HG02981 (cell line): ENCODE measurements around the gene STEAP3.

Experiments used
- ATAC-seq: cut with Tn5 transposase; IDR thresholded peaks from one replicate; pipeline ENCODE4 v1.9.1; 2021; ENCODE audit warnings: mild to moderate bottlenecking, moderate library complexity; ENCODE audit not compliant: unreplicated experiment

The STEAP3 gene

DNA sequence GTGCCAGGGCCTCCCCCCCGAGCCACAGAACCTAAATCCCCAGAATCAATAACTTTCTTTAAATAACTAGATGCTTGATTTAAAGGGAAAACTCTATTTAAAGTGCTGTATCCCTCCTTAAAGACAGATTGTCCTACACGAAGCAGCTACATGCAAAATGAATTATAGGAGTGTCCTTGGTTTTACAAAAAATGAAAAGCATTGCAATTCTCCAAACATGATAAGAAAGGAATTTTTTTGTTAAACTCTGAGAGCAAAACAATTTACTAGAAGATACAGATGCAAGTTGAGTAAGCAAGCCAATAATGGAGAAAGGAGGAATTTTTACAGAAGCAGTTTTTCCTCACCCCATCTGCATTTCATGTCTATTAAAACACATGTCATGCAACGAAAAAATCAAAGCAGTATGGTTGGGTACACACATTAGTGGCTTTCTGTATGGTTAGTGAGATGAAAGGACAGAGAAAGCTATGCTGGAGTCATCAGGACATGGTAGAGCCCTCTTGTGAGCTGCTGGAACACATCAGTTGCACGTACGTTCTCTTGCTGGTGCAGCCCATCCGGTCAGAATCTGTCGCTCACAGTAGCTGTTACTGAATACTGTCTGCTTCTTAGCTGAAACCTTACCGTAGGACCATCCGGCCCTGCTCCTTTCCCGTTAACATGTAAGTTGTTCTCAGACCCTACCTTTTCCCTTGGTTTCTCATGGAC, 25.9 kb upstream of the STEAP3 start:
- no peak for ATAC-seq

DNA sequence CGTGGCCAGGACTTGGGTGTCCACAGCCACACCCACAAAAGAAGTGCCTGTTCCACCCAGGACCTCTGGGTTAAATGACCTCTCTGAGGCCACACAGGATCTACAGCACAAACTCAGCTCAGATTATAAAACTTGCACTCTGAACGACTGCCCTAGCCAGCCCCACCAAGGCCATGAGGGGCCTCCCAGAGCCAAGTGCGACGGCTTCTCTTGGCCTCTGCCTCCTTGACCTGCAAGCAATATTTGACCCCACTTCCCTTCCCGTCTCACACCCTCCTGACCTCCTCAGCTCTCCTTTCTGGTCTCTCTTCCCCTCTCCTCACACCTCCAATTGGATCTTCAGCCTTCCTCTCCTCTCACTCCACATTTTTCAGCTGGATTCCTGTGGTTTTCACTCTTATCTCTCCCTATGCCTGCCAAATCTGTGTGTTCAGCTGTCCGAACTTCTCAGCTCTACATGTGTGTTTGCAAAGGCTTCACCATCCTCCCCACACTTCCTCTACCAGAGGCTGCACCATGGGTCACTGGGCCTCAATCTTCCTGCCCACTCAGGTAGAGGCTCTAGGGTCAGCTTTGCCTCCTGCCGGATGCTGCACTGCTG, 25.3 kb upstream of the STEAP3 start:
- no peak for ATAC-seq

DNA sequence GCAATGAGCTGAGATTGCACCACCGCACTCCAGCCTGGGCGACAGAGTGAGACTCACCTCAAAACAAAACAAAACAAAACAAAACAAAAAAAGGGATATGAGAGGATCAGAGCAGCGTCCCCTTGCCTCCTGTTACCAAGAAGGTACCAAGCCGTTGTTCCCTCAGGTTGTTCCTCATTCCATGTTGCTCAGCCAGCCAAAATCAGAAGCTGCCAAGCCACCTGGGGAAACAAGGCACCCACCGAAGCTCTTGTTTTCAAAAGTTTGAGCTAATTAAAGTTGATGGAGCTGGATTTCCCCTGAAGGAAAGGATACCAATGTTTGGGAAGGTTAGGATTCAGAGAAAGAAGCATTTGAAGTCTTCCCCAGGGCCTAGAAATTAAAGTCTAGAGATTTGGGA, 21.8 kb upstream of the STEAP3 start:
- no peak for ATAC-seq

DNA sequence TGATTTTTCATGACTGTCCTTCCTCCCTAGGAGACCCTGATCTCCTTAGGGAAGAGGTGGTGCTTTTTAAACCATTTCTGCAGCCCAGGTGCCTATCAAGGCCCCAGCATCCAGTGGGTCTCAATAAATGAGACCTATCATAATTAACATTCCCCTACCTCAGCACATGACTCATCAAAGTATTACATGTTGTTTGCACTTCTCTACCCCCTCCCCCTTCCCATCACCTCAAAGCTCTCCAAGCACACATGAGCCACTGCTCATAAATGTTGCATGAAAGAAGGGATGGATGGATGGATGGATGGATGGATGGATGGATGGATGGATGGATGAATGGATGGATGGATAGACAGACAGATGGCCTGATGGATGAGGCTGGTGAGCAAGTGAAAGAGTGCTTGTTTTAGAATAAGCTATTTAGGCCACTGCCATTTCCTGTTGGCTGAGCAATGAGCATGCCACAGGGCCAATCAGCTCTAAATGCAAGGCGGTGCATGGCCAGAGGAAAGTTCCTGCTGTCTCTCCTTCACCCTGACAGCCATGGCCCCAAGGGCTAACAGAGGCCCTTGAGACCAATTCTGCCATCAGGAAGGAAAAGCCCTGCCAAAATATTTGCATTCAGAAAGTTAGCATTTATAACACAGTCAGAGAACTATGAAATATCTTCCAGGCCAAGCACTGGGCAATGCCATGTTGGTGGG, 20.9 kb upstream of the STEAP3 start:
- no peak for ATAC-seq

DNA sequence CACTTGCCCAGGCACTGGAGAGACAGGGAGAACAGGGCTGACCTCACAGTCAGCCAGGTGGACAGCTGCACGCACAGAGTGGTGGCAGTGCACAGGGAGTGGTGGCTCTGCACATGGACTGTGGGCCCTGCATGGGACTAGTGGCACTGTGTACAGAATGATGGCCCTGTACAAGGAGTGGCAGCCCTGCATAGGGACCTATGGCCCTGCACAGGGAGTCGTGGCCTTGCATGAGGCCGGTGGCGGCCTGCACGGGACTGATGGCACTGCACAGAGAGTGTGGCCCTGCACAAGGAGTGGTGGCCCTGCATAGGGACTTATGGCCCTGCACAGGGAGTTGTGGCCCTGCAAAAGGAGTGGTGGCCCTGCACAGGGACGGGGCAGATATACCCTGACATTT, 19.1 kb upstream of the STEAP3 start:
- ATAC-seq = no peak

DNA sequence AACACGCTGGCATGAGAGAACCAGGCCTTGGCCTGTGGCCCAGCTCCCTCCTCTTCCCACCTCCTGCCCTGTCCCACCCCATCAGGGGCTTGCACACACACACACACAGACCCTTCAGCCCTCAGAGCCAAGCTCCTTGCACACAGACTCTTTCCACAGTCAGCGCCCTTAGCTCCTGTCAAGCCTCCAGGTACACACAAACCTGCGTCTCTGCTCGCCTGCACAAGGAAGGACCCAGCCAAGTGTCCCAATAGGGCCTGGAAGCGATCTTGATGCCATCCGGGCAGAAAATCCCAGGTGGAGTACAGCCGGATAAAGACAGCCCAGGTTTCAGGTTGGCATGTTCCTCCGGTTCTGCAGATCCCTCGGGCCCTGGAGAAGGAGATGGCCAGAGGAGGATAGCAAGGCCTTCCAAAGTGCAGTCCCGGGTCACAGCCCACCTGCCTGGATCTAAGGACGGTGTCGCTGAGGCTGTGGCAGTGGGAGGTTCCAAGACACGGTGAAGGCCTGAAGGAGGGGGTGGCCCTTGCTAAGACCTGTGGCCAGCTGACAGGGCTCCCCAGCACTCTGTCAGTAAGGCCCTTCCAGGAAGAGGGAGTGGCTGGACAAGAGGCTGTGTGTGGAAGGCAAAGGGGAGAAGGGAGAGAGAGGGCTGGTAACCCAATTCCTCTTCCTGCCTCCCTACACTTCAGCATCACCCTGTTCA, 18.5 kb upstream of the STEAP3 start:
- no peak for ATAC-seq

DNA sequence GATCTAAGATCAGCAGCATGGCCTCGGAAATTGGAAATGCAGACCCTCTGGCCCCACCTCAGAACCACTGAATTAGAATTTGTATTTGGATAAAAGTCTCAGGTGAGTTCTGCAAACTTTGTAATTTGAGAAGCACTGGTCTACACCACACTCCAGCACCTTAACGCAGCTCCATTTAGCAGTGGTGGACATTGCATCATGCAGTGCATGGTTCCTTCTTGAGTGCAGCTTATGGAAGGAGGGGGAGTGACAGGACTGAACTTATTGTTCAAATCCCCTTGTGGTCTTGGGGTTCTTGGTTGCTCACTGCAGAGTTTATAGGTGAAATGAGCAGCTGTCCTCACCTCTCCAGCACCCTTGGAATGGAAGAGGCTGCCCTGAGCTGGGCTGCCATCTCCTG, 17.4 kb upstream of the STEAP3 start:
- ATAC-seq = no peak

DNA sequence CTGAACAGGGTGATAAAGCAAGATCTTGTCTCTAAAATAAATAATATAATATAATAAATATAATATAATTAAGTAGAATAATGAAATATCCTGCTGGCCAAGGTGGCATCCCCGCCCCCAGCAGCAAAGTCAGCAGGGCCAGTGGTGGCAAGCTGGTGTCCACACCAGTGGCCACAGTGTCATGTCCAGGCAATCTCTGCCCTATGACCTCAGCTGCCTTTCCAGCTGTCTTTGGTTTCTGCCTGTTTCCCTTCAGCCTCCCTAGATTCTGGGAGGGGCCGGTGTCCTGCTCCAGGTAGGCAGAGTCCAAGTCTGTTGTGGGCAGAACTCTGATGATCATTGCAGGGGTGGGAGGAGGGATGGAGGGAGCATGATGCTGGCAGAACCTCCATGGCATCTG, 16.2 kb upstream of the STEAP3 start:
- no peak for ATAC-seq

DNA sequence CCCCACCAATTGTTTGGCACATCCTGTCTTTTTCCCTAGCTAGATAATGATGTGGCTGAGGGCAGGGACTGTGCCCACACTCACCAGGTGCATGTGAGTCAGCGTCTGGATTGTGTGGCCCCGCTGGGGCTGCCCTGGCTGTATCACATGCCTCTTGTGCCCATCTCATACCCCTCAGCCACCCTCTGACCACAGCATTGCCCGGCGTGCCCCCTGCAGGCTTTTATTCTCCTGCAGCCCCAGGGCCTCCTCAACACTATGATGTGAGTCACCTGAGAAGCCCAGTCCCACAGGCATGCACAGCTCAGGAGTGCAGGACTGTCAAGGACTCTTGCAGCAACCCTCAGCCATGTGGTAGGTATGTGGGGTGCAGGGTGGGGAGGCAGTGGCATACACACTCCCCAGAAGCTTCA, 14.8 kb upstream of the STEAP3 start:
- no peak for ATAC-seq

DNA sequence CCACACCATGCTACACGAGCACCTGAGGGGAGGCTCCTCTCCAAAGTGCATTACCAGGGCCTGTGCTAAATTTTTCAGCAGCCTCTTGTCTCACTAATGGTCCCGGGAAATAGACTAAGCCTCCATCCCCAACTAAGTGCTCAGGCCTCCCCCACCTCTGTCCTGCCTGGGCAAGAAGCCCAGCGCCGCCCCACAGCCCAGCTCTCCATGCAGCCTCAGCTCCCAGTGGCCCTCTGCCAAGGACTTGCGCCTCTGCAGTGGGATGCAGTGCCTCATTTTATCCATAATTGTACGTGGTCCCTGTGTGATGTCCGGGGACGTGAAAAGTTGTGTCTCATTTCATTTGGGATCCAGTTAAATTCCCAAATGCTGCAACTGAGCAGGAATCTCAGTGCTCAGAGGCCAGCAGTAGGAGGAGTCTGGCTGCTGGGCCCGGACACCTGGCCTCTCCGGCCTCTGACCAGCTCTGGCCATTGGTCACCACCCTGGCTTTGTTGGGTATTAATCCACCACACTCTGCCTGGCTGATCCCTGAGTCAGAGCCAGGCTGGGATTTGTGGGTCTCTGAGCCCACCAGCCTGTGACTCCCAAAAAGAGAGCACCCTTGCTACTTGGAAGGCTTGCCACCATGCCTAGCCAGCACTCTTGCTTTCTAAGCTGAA, 11.4 kb upstream of the STEAP3 start:
- no peak for ATAC-seq

DNA sequence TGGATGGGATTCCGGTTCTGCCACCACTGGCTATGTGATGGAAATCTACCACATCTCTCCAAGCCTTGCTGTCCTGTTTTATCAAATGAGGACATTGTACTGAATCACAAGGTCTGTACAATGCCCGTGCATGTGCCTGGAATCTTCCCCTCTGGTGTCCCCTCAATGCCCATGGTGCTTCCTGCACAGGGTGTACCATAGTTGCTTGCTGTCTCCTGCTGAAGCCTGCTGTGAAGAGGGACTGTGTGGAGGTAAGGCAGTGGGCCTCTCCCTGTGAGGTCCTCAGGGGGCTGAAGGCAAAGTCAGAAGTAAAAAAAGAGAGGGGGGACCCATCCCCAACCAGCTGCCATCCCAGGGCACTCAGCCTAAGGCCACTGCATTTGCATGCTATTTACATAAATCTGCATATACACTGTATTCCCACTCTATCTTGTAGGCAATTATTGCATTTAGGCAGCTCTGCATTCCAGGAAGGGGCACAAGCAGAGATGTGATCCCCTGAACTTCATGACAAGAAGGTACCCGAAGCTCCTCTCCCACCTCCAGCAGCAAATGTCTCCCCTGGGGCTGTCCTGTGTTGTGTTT, 9.1 kb upstream of the STEAP3 start:
- no peak for ATAC-seq

DNA sequence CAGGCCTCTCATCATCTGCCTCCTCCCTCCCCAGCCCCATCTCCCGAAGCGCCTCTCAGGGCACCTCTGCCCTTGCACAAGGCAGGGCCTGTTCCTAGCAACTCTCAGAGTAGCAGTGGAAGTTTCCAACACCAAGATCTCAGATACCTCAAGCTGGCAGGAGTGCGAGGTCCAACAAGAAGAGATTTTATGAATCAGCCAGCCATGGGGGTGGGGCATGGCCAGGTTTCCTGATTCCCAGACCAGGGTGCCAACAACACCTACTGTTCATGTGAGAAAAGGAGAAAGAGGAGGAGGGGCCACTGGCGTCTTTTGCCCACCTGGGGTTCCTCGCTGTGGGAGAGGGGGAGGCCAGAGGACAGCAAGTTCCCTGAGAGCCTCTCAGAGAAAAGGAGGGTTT, 6.6 kb upstream of the STEAP3 start:
- ATAC-seq = no peak

DNA sequence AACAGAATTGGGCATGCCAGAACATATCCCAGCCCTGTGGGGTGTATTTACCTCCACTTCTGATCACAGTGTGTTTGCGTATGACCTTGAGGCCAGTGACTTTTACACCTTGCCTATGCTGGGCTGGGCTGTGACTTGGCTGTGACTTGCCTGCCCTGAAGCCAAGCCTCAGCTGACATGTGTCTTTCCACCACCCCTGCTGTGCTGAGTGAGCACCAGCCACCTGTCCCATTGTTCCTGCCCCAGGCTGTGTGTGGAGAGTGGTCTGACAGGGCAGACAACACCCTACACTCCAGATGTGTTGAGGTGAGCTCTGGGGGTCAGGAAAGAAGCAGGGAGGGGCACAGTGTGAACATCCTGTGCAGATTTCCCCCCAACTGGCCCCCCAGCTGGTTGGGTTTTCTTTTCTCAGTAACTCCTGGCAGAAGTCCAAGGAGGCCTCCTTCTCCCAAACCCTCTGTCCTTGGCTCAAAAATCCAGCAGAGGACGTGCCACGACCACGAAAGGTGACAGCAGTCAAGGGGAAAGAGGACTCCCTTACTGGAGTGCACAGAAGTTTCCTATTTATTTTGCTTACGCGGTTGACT, 5.1 kb upstream of the STEAP3 start:
- no peak for ATAC-seq

DNA sequence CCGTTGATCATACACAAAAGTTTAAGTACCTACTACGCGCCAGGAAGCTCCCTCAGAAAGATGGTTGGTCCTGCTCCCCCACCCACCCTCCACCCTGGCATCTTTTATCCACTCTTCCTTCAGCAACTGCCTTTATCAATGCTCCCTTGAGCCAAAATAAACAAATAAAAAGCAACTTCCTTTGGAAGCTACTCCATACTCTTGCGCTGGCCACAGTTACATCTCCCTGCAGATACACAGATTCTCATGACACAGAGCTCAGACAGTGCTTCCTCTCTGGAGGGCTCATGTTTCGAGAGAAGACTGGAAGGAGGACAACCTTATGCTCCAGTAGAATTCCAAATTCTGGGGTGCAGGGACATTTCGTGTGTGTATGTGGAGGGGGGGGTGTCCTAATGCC, 3.8 kb upstream of the STEAP3 start:
- no peak for ATAC-seq

DNA sequence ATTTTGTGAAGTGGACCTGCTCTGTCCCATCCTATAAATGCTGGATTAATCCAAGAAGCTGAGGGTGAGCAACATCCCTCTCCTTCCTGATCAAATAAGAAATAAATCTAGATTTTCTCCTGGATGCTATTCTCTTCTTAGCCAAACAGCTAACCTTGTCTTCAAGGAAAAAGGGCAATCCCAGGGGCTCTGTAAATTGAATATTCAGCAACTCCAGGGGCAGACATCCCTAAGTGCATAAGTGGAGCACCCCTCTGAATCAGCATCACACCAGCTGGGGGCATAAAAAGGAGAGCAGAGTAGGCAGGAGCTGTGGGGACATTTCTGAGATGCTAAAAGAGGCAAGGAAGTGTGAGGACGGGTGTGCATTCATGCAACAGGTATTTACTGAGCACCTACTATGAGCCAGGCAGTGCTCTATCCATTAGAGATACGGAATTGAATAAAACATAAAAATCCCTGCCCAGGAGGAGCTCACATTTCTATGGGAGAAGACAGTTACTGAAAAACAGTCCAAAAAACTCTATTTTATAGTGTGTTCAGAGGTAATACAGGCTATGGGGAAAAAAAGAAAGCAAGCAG, 2.8 kb upstream of the STEAP3 start:
- ATAC-seq = no peak

DNA sequence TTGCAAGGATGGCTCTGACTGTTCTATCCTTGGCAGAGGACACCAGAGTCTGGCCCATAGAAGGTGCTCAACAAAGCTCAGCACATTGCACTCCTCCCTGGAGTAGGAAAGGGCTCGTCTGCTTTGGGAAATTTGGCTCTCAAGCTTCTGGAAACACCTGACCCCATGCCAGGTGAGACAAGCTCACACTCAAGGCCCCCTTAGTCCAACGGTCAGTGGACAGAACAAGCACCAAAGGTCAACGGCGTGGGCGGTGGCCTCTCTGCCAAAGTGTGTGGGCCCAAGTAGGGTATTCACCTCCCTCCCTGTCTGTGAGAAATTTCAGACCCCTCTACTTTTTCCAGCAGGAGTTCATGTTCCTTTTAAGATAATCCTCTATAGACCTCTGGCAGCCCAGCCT, 2.0 kb upstream of the STEAP3 start:
- ATAC-seq = no peak

DNA sequence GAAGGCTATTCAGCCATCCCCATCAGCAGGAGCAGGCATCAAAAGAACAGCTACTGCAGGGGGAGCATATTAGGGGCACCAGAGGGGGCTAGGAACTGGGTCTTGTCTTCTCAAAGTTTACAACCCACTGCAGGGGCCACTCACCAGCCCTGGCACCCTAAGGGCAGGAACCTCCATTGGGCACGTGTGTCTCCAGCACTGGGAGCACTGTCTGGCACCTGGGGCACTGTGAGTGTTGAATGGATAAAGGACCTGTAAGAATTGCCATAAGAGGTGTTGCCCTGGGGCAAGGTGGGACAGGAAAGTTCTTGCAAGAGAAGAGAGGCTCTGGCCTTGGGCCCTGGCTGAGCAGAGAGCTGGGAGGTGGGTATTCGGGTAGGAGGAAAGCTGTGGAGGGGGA, 1.4 kb upstream of the STEAP3 start:
- ATAC-seq = no peak

DNA sequence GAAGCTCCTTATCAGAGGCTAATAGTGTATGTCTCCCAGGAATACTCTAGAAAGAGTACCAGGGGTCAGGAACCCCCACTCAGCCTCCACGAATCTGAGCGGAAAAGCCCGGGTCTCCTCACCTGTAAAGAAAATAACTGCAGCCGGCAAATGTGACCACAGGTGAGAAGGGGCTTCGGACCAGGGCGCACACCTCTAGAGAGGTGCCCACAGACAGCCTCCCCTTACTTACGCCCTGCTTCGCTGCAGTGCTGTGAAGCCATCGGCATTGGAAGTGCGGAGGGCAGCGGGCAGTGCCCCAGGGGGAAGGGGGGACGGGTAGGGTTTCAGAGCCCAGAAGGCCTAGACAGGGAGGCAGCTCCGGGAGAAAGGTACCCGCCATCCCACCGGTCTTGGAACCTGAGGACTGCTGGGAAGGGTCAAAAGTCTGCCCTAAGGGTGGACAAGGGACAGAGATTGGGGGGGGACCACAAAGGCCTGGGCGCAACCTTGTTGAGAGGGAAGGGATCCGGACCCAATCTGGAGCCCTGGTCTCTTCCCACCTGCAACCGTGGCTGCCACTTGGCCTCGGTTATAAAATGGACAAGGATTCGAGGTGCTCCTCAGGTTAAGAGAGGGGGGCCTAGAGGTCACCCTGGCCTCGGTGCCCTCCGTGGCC, 642 bp upstream of the STEAP3 start:
- no peak for ATAC-seq

DNA sequence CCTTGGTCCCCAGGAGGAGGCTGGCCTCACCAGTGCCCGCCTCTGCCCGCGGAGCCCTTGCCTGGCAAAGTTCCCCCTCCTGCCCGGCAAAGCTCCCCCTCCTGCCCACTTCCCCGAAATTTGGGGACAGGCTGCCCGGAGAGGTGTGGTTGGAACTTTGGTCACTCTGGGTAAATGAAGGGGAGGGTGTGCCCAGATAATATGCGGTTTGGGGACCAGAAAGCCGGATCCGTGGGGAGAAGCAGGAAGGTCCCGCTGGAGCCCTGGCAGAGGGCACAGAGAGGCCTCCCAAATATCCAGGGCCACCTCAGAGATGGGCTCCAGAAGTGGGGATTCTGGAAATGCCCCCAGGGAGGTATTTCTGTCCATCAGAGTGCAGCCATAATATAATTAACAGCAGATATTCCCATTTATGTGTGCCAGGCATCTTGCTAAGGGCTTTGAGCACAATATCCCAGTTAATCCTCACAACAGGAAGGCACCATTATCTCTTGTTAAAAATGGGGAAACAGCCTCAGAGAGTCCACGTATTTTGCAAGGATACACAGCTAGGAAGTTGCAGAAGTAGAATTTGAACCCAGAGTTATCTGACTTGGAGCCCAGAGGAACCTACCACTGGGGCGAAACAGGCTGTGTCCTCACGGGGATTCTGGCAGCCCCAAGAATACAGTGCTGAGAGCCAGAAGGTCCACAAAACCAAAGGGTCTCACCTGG, 914 bp downstream of the STEAP3 start:
- ATAC-seq = no peak
